ENCODE results near the gene LPIN3. TPM values are rescaled to one million over a fixed set of nuclear protein-coding genes. Genes with fewer than 3 reads are reported as not detected.

The LPIN3 gene
- total and polyA plus RNA-seq, 2 of the 8 experiments (the other 6 are each of a cell fraction or from before 2014, with no cell fraction given): 3.7 to 3.9 TPM

GRCh38 chr20:41342474-41343464 is 2.1 kb downstream of the LPIN3 start:
- Histone ChIP-seq H3K79me2 (ENCODE audit: control insufficient read depth in 1 of 2, insufficient read depth in 2 of 2, low read length in 2 of 2) (no peaks in the 10 kb centered on the region), H3K36me3 (ENCODE audit: control insufficient read depth in 2 of 4, insufficient read depth in 4 of 4, low read length in 3 of 4) (no peaks in the 10 kb centered on the region), H3K27me3 (replicated peaks in 1 of 4; ENCODE audit: control insufficient read depth in 3 of 4, extremely low read depth in 1 of 4, insufficient read depth in 3 of 4, low read length in 3 of 4) (peaks cover 0 to 5% (median 2%) of the 10 kb centered on the region in 4 experiments; a peak in 1 of 7 replicates), H2BK120ac (replicated peaks; ENCODE audit: low read depth, low read length) (no peak overlapping the region), H3K4me1 (replicated peaks in 1 of 4; ENCODE audit: control insufficient read depth in 3 of 4, insufficient read depth in 4 of 4, low read length in 3 of 4) (peaks cover 3 to 13% (median 6%) of the 10 kb centered on the region in 4 experiments; a peak in 6 of 7 replicates), H4K20me1 (replicated peaks in 1 of 2; ENCODE audit: control insufficient read depth in 1 of 2, insufficient read depth in 2 of 2, low read length in 2 of 2) (no peaks in the 10 kb centered on the region), H2BK15ac (ENCODE audit: low read length) (no peak overlapping the region), H3K56ac (replicated peaks; ENCODE audit: insufficient read length, low read depth, low read length) (no peak overlapping the region), H2AK5ac (ENCODE audit: low read depth, low read length) (no peak overlapping the region), H3K27ac (ENCODE audit: low read depth, low read length) (no peak overlapping the region), H3K4me3 (ENCODE audit: extremely low read depth in 1 of 4, insufficient read depth in 2 of 4, low read depth in 3 of 4, low read length in 4 of 4) (no peak overlapping the region), H4K8ac (ENCODE audit: extremely low read depth, insufficient read depth, low read length) (no peak overlapping the region), H3K4ac (replicated peaks; ENCODE audit: insufficient read length, low read depth, low read length) (no peak overlapping the region), H2BK12ac (ENCODE audit: low read depth, low read length) (no peak overlapping the region), H3K4me2 (ENCODE audit: insufficient read depth in 1 of 2, low read depth in 2 of 2, low read length in 2 of 2) (no peak overlapping the region), H3K18ac (ENCODE audit: extremely low read depth, low read length) (no peak overlapping the region), H3K23me2 (ENCODE audit: low read depth, low read length) (no peaks in the 10 kb centered on the region), H3K9me3 (ENCODE audit: insufficient read depth in 2 of 2, low read depth in 1 of 2, low read length in 1 of 2) (no peaks in the 10 kb centered on the region), H2BK5ac (ENCODE audit: low read depth, low read length) (no peak overlapping the region), H4K91ac (replicated peaks; ENCODE audit: insufficient read length, low read length) (no peak overlapping the region), H2BK20ac (ENCODE audit: low read length) (no peak overlapping the region), H3K79me1 (ENCODE audit: low read depth, low read length) (no peaks in the 10 kb centered on the region), H2AFZ (ENCODE audit: low read length) (no peak overlapping the region), H4K5ac (ENCODE audit: insufficient read length, low read depth, low read length) (no peak overlapping the region), H3K9ac (replicated peaks in 1 of 4; ENCODE audit: extremely low read depth in 1 of 4, low read depth in 3 of 4, low read length in 3 of 4) (no peak overlapping the region), H3K23ac (ENCODE audit: insufficient read length) (no peak overlapping the region), H3K14ac (ENCODE audit: insufficient read length) (no peak overlapping the region)
- FAIRE-seq (no peak), DNase-seq (ENCODE audit: low read depth in 1 of 2, low spot score in 2 of 2) (no peak)
- WGBS, 2 experiments (ENCODE audit: extremely low coverage in 1 of 2, insufficient coverage in 1 of 2, insufficient read length in 1 of 2, insufficient replicate concordance in 2 of 2, low coverage in 1 of 2, low lambda C conversion rate in 2 of 2, missing lambda C conversion rate in 1 of 2): 90% methylated on average over 9 of the region's 9 CpGs; no CpG with 5 or more reads in 1 of the 2 experiments
- ChIA-PET CTCF (ENCODE audit: partially characterized antibody) (interaction anchor here (0.5 to 6.0 kb wide), 7 partner anchors 11 to 208 kb away, joined by 3 to 68 read pairs (median 4); no protein-coding TSS in a partner anchor), POLR2A (ENCODE audit: partially characterized antibody) (interaction anchor here (1.0 kb wide), 1 partner anchor 22 kb away, joined by 3 read pairs; no protein-coding TSS in a partner anchor)
- TF ChIP-seq TCF12 (IDR thresholded peaks at IDR 0.05; ENCODE audit: low read depth, low read length) (no peak), SIX5 (IDR thresholded peaks at IDR 0.05; ENCODE audit: low read depth, low read length) (no peak), RXRA (IDR thresholded peaks at IDR 0.05; ENCODE audit: insufficient read depth, low read depth, low read length) (no peak), SRF (IDR thresholded peaks at IDR 0.05; ENCODE audit: low read depth, low read length) (no peak), GABPA (IDR thresholded peaks at IDR 0.05; ENCODE audit: borderline replicate concordance, insufficient read depth, low read length) (no peak), CTBP2 (IDR thresholded peaks at IDR 0.05; ENCODE audit: borderline replicate concordance, insufficient read depth, insufficient read length, low read length) (no peak), MAFK (IDR thresholded peaks at IDR 0.05; ENCODE audit: low read depth, low read length) (no peak), NRF1 (IDR thresholded peaks at IDR 0.05; ENCODE audit: low read depth, low read length) (no peak)

All from H1 (cell line).